Upper lobe of left lung (tissue), 6 donors: ENCODE results near the gene RERE. TPM values are rescaled to one million over a fixed set of nuclear protein-coding genes. Genes with fewer than 3 reads are reported as not detected.

Experiments used
- ATAC-seq, 2 donors: fragments of 200-7000 bp; cut with Tn5 transposase; one replicate each; pipeline ENCODE4 v1.9.1; 2022; ENCODE audit warnings: mild to moderate bottlenecking in 2 of 2, moderate library complexity in 2 of 2; ENCODE audit not compliant: low FRiP score in 2 of 2
- DNase-seq, 2 donors: peaks; one replicate each; pipeline ENCODE4 v3.0.0-alpha.2; 2019 to 2020
- H3K27ac ChIP-seq, 4 donors: fragments of 200-600 bp; sonication (generic); one replicate each; pipeline ENCODE4 v1.5.1; 2016 to 2019
- H3K27me3 ChIP-seq, 4 donors: fragments of 200-600 bp; sonication (generic); one replicate each; pipeline ENCODE4 v1.5.1; 2017 to 2019
- H3K36me3 ChIP-seq, 4 donors: fragments of 200-600 bp; sonication (generic); one replicate each; pipeline ENCODE4 v1.5.1; 2016 to 2019
- H3K4me1 ChIP-seq, 4 donors: fragments of 200-600 bp; sonication (generic); one replicate each; pipeline ENCODE4 v1.5.1; 2018 to 2019
- H3K4me3 ChIP-seq, 4 donors: fragments of 200-600 bp; sonication (generic); one replicate each; pipeline ENCODE4 v1.5.1; 2017 to 2019; ENCODE audit warnings: mild to moderate bottlenecking in 2 of 4, moderate library complexity in 1 of 4
- H3K9me3 ChIP-seq, 4 donors: fragments of 200-600 bp; sonication (generic); one replicate each; pipeline ENCODE4 v1.5.1; 2018 to 2019
- EP300 ChIP-seq, 4 donors: sonication (generic); formaldehyde crosslinking; IDR thresholded peaks; one replicate each; pipeline ENCODE4 v1.5.1; 2017; ENCODE audit warnings: antibody characterized with exemption in 4 of 4, control low read depth in 2 of 4
- POLR2A ChIP-seq, 4 donors: fragments of 450-650 bp; IDR thresholded peaks; one replicate each; pipeline ENCODE4 v1.5.1; 2016 to 2017; ENCODE audit warnings: antibody characterized with exemption in 4 of 4, mild to moderate bottlenecking in 2 of 4
- POLR2AphosphoS5 ChIP-seq, 2 donors: sonication (generic); formaldehyde crosslinking; IDR thresholded peaks; one replicate each; pipeline ENCODE4 v1.5.1; 2017; ENCODE audit warnings: antibody characterized with exemption in 2 of 2
- WGBS, 2 donors: methylation state at CpG; one replicate each; pipeline ENCODE4 v1.1.5; 2017 to 2018; 5-methylcytosine and 5-hydroxymethylcytosine counted together
- total RNA-seq, 6 donors: library from RNA; depleted of rRNA in 4 of 6; stranded (reverse); fragments of >200 nt in 4 of 6; gene quantifications; one replicate each; pipeline versions ENCODE4 v1.1.0 to v1.2.1, GENCODE V29; 2016 to 2021
- TF ChIP-seq, protein P1 (sequence below), 6 experiments: fragments of 450-650 bp in 4 of 6; fragments of 200-600 bp in 2 of 6; sonication (generic) in 2 of 6; IDR thresholded peaks; one replicate each; pipeline ENCODE4 v1.5.1; 2016 to 2019; ENCODE audit warnings: antibody characterized with exemption in 6 of 6
- donor health status: DM: no; HTN: no; CAD: no; lungs with moderate emphysema.
- donor health status: DM: no; HTN: yes; CAD: no; lungs with severe emphysema.

The RERE gene
- total RNA-seq, 6 donors from 2014 or later, result 75.5 to 222 (median 104) TPM

DNA sequence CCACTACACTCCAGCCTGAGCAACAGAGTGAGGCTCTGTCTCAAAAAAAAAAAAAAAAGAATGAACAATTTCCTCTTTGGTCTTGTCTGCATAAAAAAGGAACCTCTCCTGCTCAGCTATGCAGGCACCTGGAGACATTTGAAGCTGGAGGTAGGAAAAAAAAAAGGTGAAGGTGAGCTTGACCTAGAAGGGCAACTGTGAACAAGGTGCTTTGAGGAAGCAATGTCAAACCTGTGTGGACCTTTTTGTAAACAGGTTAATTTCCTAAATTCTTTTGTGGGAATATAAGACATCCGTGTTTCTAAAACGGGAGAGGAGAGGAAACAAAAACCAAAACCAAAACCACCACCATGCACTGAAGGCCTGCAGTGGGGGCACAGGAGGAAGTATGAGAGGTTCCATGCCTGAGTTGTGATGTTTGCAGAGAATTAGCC is 422.0 kb downstream of the RERE start:
- no peaks in the 10 kb centered on the region for H3K9me3 ChIP-seq
- peaks cover 0 to 18% (median 0%) of the 10 kb centered on the region in 4 donors for H3K36me3 ChIP-seq
- peak overlapping the region in 2 of 4 donors; percentile 15 to 18 for H3K4me3 ChIP-seq
- H3K4me1 ChIP-seq, result peaks cover 57 to 69% (median 59%) of the 10 kb centered on the region in 4 donors
- no peaks in the 10 kb centered on the region for H3K27me3 ChIP-seq
- DNase-seq (no peak), ATAC-seq (peak in 1 of 2 donors; percentile 31)
- peak overlapping the region; percentile 55 to 70 (median 63) for H3K27ac ChIP-seq
- TF ChIP-seq POLR2A (IDR thresholded peaks at IDR 0.05), result no peak
- TF ChIP-seq, protein P1, sequence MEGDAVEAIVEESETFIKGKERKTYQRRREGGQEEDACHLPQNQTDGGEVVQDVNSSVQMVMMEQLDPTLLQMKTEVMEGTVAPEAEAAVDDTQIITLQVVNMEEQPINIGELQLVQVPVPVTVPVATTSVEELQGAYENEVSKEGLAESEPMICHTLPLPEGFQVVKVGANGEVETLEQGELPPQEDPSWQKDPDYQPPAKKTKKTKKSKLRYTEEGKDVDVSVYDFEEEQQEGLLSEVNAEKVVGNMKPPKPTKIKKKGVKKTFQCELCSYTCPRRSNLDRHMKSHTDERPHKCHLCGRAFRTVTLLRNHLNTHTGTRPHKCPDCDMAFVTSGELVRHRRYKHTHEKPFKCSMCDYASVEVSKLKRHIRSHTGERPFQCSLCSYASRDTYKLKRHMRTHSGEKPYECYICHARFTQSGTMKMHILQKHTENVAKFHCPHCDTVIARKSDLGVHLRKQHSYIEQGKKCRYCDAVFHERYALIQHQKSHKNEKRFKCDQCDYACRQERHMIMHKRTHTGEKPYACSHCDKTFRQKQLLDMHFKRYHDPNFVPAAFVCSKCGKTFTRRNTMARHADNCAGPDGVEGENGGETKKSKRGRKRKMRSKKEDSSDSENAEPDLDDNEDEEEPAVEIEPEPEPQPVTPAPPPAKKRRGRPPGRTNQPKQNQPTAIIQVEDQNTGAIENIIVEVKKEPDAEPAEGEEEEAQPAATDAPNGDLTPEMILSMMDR (IDR thresholded peaks at IDR 0.05), result no peak
- no peak for TF ChIP-seq POLR2AphosphoS5 (IDR thresholded peaks at IDR 0.05)
- TF ChIP-seq EP300 (IDR thresholded peaks at IDR 0.05), result no peak
- WGBS, 2 donors, result 2 to 8% methylated on average over 2 of the region's 2 CpGs

DNA sequence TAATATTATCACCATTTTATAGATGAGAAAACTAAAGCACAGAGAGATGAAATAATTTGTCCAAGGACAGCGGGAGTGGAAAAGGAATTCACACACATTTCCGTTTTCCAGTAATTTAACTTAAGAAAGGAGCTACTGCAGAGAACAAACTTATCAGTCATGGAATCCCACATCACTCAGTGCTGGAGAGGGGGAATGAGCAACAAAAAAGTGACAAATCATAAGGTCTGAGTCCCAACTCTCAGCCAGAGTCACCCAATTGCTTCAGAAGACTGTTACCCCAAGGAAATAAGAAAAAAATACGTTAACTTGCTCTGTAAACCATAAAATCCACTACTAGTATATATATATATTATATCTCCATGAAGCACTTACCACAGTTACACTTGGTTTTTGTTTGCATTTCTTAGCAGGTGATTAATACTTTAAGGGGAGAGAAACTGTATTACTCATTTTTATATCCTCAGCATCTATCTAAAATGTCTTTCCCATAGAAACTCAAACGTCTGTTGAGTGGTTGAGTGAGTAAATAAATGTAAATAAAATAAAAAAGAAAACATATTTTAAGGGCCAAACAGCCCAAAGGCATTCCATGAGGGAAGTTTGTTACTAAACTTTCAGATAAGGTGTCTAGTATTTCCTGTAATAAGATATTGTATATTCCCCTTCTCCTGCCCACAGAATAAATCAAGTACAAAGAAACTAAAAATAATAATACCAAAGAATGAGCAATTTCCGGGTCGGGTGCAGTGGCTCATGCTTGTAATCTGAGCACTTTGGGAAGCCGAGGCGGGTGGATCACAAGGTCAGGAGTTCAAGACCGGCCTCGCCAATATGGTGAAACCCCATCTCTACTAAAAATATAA is 422.8 kb downstream of the RERE start:
- Histone ChIP-seq H3K27me3 (no peaks in the 10 kb centered on the region), H3K9me3 (no peaks in the 10 kb centered on the region), H3K27ac (peak overlapping the region; percentile 55 to 70 (median 63)), H3K4me1 (peaks cover 57 to 72% (median 59%) of the 10 kb centered on the region in 4 donors), H3K4me3 (peak overlapping the region in 2 of 4 donors; percentile 15 to 18), H3K36me3 (peaks cover 0 to 24% (median 2%) of the 10 kb centered on the region in 4 donors)
- TF ChIP-seq POLR2A (IDR thresholded peaks at IDR 0.05) (no peak), EP300 (IDR thresholded peaks at IDR 0.05) (no peak), POLR2AphosphoS5 (IDR thresholded peaks at IDR 0.05) (no peak)
- TF ChIP-seq, protein P1 (IDR thresholded peaks at IDR 0.05), result no peak
- DNase-seq, result no peak
- ATAC-seq, result no peak
- 52 to 55% methylated on average over 10 of the region's 10 CpGs for WGBS, 2 donors

DNA sequence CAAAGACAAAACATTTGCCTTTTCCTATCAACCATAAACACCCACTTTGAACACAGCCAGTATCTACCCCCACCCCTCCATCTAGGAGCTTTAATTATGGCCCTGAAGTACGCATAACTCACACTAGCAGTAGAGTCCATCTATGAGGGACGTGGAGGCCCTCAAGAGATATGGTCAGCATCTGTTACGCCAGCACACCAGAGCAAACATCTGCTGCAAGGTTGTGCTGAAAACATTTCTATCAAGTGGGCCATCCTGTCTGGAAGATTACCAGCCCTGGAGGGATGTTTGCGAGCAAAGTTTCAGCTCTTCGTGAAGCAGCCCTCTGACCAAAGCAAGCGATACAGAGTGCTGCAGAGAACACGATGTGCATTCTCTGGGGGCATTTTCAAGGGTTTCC is 424.9 kb downstream of the RERE start:
- TF ChIP-seq POLR2AphosphoS5 (IDR thresholded peaks at IDR 0.05) (no peak), EP300 (IDR thresholded peaks at IDR 0.05) (no peak), POLR2A (IDR thresholded peaks at IDR 0.05) (no peak)
- TF ChIP-seq, protein P1 (IDR thresholded peaks at IDR 0.05), result no peak
- no peak overlapping the region for H3K4me3 ChIP-seq
- H3K36me3 ChIP-seq, result peaks cover 0 to 31% (median 5%) of the 10 kb centered on the region in 4 donors
- ATAC-seq, result no peak
- 84 to 94% methylated on average over 7 of the region's 7 CpGs for WGBS, 2 donors
- no peak overlapping the region for H3K27ac ChIP-seq
- peaks cover 49 to 68% (median 53%) of the 10 kb centered on the region in 4 donors for H3K4me1 ChIP-seq
- no peaks in the 10 kb centered on the region for H3K27me3 ChIP-seq
- no peak for DNase-seq
- H3K9me3 ChIP-seq, result no peaks in the 10 kb centered on the region

DNA sequence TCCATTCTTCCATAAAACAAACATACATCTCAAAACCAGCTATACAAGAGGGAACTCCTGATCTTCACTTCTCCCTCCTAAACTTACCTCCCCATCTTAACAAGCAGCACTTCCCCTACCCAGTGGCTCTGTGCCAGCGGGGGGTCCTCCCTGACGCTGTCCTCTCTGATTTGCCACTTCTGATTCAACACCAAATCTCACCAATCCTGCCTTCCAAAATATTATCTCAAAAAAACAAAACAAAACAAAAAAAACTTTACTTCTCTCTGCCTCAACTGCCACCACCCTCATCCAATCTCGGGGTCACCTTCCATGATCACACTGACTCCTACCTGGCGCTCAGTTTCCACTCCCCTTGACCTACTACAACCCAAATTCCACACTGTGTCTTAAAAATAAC is 426.7 kb downstream of the RERE start:
- peak overlapping the region in 1 of 4 donors; percentile 53 for H3K27ac ChIP-seq
- no peak for ATAC-seq
- WGBS, 2 donors, result 68 to 74% methylated on average over 4 of the region's 4 CpGs

More for the DNA sequence above, 426.7 kb downstream of the RERE start:
- Histone ChIP-seq H3K4me3 (no peak overlapping the region), H3K36me3 (peaks cover 0 to 31% (median 5%) of the 10 kb centered on the region in 4 donors), H3K4me1 (peaks cover 35 to 58% (median 45%) of the 10 kb centered on the region in 4 donors), H3K27me3 (no peaks in the 10 kb centered on the region), H3K9me3 (no peaks in the 10 kb centered on the region)
- no peak for DNase-seq
- TF ChIP-seq POLR2A (IDR thresholded peaks at IDR 0.05) (no peak), EP300 (IDR thresholded peaks at IDR 0.05) (no peak), POLR2AphosphoS5 (IDR thresholded peaks at IDR 0.05) (no peak)
- TF ChIP-seq, protein P1 (IDR thresholded peaks at IDR 0.05), result no peak
